Muscle layer of colon (tissue), 2 donors: ENCODE measurements around the gene CCDC200.
"Not testable (repeated sequence)": the region's sequence is repeated elsewhere in the genome, so short reads cannot be mapped to it uniquely, and the experiment has no call there.

Source experiments
- H3K27ac ChIP-seq: one replicate; pipeline ENCODE4 v1.7.0; 2013; ENCODE audit warnings: low read depth, mild to moderate bottlenecking, low read length, moderate library complexity
- H3K27me3 ChIP-seq, 2 donors: one replicate each; pipeline ENCODE4 v1.7.0; 2013; ENCODE audit warnings: low read length in 2 of 2, mild to moderate bottlenecking in 2 of 2; ENCODE audit not compliant: insufficient read depth in 2 of 2, control insufficient read depth in 1 of 2
- H3K36me3 ChIP-seq: one replicate; pipeline ENCODE4 v1.7.0; 2013; ENCODE audit warnings: mild to moderate bottlenecking, low read length; ENCODE audit not compliant: insufficient read depth
- H3K4me1 ChIP-seq: one replicate; pipeline ENCODE4 v1.7.0; 2013; ENCODE audit warnings: mild to moderate bottlenecking, low read length; ENCODE audit not compliant: insufficient read depth
- H3K4me3 ChIP-seq, 2 donors: one replicate each; pipeline ENCODE4 v1.7.0; 2013; ENCODE audit warnings: low read length in 2 of 2, low read depth in 1 of 2, mild to moderate bottlenecking in 1 of 2, moderate library complexity in 1 of 2
- H3K9ac ChIP-seq: one replicate; pipeline ENCODE4 v1.7.0; 2013; ENCODE audit warnings: low read length
- H3K9me3 ChIP-seq: one replicate; pipeline ENCODE4 v1.7.0; 2013; ENCODE audit warnings: mild to moderate bottlenecking, low read length
- donor health status: abdominal sarcoma.
- donor health status: Adenocarcinoma of cecum.

Gene CCDC200

GRCh38 chr17:43228020-43228782 lies at the start of gene CCDC200:
TSS of gene CCDC200 (minus strand) at chr17:43228623. CDS start at chr17:43228554, 69 bp downstream.
- not testable (repeated sequence) for H3K36me3 ChIP-seq, H3K9ac ChIP-seq, H3K4me1 ChIP-seq, H3K27ac ChIP-seq, H3K9me3 ChIP-seq, H3K27me3 ChIP-seq, H3K4me3 ChIP-seq

GRCh38 chr17:43272914-43273313 lies 44.5 kb upstream of the CCDC200 start:
- H3K9me3 ChIP-seq, H3K36me3 ChIP-seq, H3K4me3 ChIP-seq, H3K4me1 ChIP-seq, H3K27ac ChIP-seq, H3K9ac ChIP-seq, H3K27me3 ChIP-seq: not testable (repeated sequence)

- not testable (repeated sequence) for H3K4me3 ChIP-seq, H3K4me1 ChIP-seq, H3K27ac ChIP-seq, H3K27me3 ChIP-seq, H3K9me3 ChIP-seq, H3K36me3 ChIP-seq, H3K9ac ChIP-seq
Measured at GRCh38 chr17:43272483-43272882, 44.1 kb upstream of the CCDC200 start.

- H3K36me3 ChIP-seq, H3K27me3 ChIP-seq, H3K4me1 ChIP-seq, H3K9me3 ChIP-seq, H3K9ac ChIP-seq, H3K27ac ChIP-seq, H3K4me3 ChIP-seq: not testable (repeated sequence)
Measured at GRCh38 chr17:43270552-43271504, 42.4 kb upstream of the CCDC200 start.

- not testable (repeated sequence) for H3K36me3 ChIP-seq, H3K9ac ChIP-seq, H3K4me3 ChIP-seq, H3K4me1 ChIP-seq, H3K9me3 ChIP-seq, H3K27me3 ChIP-seq, H3K27ac ChIP-seq
Measured at GRCh38 chr17:43246456-43246855, 18.0 kb upstream of the CCDC200 start.

- not testable (repeated sequence) for H3K27ac ChIP-seq, H3K27me3 ChIP-seq, H3K36me3 ChIP-seq, H3K9ac ChIP-seq, H3K4me3 ChIP-seq, H3K4me1 ChIP-seq, H3K9me3 ChIP-seq
Measured at GRCh38 chr17:43240596-43241352, 12.4 kb upstream of the CCDC200 start.

- not testable (repeated sequence) for H3K9ac ChIP-seq, H3K4me3 ChIP-seq, H3K36me3 ChIP-seq, H3K9me3 ChIP-seq, H3K27ac ChIP-seq, H3K27me3 ChIP-seq, H3K4me1 ChIP-seq
Measured at GRCh38 chr17:43239597-43239996, 11.2 kb upstream of the CCDC200 start.

GRCh38 chr17:43233877-43234276 lies 5.5 kb upstream of the CCDC200 start, which contains the start of gene RNU2-1:
TSS of gene RNU2-1 (minus strand) at chr17:43233977.
- H3K4me3 ChIP-seq, H3K4me1 ChIP-seq, H3K9ac ChIP-seq, H3K9me3 ChIP-seq, H3K27ac ChIP-seq, H3K36me3 ChIP-seq, H3K27me3 ChIP-seq: not testable (repeated sequence)

- not testable (repeated sequence) for H3K4me1 ChIP-seq, H3K27ac ChIP-seq, H3K9me3 ChIP-seq, H3K27me3 ChIP-seq, H3K4me3 ChIP-seq, H3K36me3 ChIP-seq, H3K9ac ChIP-seq
Measured at GRCh38 chr17:43233263-43233662, 4.8 kb upstream of the CCDC200 start.

- H3K9me3 ChIP-seq, H3K27ac ChIP-seq, H3K27me3 ChIP-seq, H3K36me3 ChIP-seq, H3K4me1 ChIP-seq: not testable (repeated sequence)
- H3K4me3 ChIP-seq, result peak overlapping the region in 1 of 2 donors; percentile 41
- peak overlapping the region; percentile 58 for H3K9ac ChIP-seq
Measured at GRCh38 chr17:43232021-43232699, 3.7 kb upstream of the CCDC200 start.
